ENCODE data around the gene PRICKLE4.

PRICKLE4 gene

GRCh38 chr6:41780551-41781365 lies at the start of gene PRICKLE4:
Gene PRICKLE4 (plus strand): TSS chr6:41780782. CDS start chr6:41783474, 2,692 bp downstream.
- no peak for DNase-seq

GRCh38 chr6:41731561-41732086 lies 49.0 kb upstream of the PRICKLE4 start:
- DNase-seq: no peak

- DNase-seq: no peak
Measured at GRCh38 chr6:41732149-41732548, 48.4 kb upstream of the PRICKLE4 start.

GRCh38 chr6:41732591-41733359 lies 47.8 kb upstream of the PRICKLE4 start:
- DNase-seq: peak; percentile 67

GRCh38 chr6:41733360-41733706 lies 47.2 kb upstream of the PRICKLE4 start:
- DNase-seq: no peak

- DNase-seq: peak; percentile 67
Measured at GRCh38 chr6:41733707-41734665, 46.6 kb upstream of the PRICKLE4 start.

- DNase-seq: peak; percentile 81
Measured at GRCh38 chr6:41734666-41735426, 45.7 kb upstream of the PRICKLE4 start.

- DNase-seq: peak; percentile 96
Measured at GRCh38 chr6:41735427-41736185, 45.0 kb upstream of the PRICKLE4 start, which contains the start of gene TFEB. Gene TFEB (minus strand): TSS chr6:41735608. CDS start chr6:41691213, 44,395 bp downstream.

GRCh38 chr6:41736186-41736733 lies 44.3 kb upstream of the PRICKLE4 start:
- DNase-seq: no peak

- no peak for DNase-seq
Measured at GRCh38 chr6:41736800-41737555, 43.6 kb upstream of the PRICKLE4 start.

GRCh38 chr6:41737591-41738130 lies 42.9 kb upstream of the PRICKLE4 start:
- DNase-seq: no peak

GRCh38 chr6:41739041-41739440 lies 41.5 kb upstream of the PRICKLE4 start:
- DNase-seq: no peak

GRCh38 chr6:41740366-41741162 lies 40.0 kb upstream of the PRICKLE4 start:
- DNase-seq: no peak

GRCh38 chr6:41741625-41742490 lies 38.7 kb upstream of the PRICKLE4 start:
- DNase-seq: no peak

- DNase-seq: no peak
Measured at GRCh38 chr6:41743406-41744235, 37.0 kb upstream of the PRICKLE4 start.

GRCh38 chr6:41744236-41744787 lies 36.3 kb upstream of the PRICKLE4 start:
- no peak for DNase-seq

Measured in stimulated activated CD8-positive, alpha-beta memory T cell treated with anti-CD3 and anti-CD28 coated beads, Interleukin-4, amount 100 ng/mL, for 48 hours (primary cell).